Iris pigment epithelial cell (primary cell): Measurements from ENCODE around the gene RPRM.
"Not testable (repeated sequence)": the region's sequence is repeated elsewhere in the genome, so short reads cannot be mapped to it uniquely, and the experiment has no call there.

Source experiments
- DNase-seq: peaks from one replicate; pipeline ENCODE4 v3.0.0-alpha.2; 2011; ENCODE audit warnings: low read depth

The RPRM gene

DNA sequence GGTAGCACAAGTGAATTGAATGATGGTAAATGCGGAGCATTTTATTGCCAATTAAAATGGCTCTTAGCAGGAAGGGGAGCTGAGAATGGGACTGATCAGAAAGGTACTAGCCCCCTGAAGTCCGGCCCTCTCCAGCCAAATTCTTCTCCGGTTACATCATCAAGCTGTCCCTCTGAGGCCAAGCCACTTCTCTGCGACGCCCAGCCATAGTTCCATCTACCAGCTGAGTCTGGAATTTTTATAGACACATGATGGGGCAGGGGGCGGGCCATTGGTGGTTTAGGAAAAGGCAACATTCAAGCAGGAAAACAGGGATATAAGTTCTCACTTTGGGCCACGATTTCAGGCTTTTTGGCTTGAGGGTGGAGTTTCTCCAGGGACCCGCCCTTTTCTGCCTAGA lies 22.7 kb downstream of the RPRM start:
- no peak for DNase-seq

- DNase-seq = no peak
Measured at GRCh38 chr2:153455403-153455802, 23.2 kb downstream of the RPRM start.

DNA sequence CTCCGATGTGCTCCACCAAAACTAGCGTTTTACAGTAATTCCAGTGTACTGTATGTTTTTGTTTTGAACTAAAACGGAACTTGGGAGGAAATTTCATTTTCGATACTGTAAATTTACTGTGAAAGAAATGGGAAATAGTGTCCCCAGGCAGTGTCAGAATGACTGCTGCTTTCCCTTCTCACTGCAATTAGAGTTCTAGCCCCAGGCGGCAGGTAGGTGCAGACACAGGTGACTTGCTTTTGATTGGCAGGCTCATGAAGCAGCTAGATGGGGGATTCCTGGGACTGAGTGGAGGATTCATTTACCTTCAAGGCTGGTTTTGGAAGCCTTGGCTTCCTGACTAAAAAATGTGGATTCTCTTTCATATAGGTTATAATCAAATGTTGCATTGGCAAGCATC lies 27.0 kb downstream of the RPRM start:
- DNase-seq = no peak

DNA sequence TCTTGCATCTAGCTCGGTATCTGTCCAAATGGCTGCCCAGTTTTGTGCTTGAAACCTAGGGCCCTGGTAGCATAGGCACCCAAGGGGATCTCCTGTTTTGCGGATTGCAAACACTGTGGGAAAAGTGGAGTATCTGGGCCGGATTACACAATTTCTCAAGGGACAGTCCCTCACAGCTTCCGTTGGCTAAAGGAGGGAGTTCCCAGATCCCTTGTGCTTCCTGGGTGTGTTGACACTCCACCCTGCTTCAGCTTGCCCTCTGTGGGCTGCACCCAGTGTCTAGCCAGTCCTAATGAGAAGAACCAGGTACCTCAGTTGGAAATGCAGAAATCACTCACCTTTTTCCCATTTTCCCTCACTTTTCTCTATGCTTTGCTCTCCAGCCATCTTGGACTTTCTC lies 35.5 kb downstream of the RPRM start:
- DNase-seq = no peak

DNA sequence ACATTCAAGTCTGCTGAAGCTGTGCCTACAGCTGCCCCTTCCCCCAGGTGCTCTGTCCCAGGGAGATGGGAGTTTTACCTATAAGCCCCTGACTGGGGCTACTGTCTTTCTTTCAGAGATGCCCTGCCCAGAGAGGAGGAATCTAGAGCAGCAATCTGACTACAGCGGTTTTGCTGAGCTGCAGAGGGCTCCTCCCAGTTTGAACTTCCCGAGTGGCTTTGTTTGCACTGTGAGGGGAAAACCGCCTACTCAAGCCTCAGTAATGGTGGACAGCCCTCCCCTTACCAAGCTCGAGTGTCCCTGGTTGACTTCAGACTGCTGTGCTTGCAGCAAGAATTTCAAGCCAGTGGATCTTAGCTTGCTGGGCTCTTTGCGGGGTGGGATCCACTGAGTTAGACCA lies 35.9 kb downstream of the RPRM start:
- DNase-seq = not testable (repeated sequence)

DNA sequence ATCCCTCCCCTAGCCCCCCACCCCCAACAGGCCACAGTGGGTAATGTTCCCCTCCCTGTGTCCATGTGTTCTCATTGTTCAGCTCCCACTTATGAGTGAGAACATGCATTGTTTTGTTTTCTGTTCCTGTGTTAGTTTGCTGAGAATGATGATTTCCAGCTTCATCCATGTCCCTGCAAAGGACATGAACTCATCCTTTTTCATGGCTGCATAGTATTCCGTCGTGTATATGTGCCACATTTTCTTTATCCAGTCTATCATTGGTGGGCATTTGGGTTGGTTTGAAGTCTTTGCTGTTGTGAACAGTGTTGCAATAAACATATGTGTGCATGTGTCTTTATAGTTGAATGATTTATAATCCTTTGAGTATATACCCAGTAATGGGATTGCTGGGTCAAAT lies 38.5 kb downstream of the RPRM start:
- DNase-seq = not testable (repeated sequence)

DNA sequence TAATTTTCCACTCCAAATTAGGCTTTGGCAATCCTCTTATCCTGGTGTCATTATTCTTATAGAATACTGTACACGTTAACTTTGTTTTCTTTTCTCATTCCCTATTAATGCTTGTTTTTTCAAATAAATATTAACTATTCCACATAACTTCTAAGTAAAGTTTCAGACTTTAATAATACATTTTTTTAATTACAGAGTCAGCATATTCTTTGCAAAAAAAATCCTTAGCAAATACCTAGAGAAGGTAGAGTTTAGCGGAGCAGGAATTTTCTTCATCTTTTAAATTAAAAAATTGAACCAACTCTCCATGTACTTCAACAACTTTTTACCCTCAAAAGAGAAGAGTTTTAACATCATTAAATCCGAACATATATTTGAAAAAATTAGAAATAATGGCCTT lies 45.2 kb downstream of the RPRM start:
- no peak for DNase-seq

DNA sequence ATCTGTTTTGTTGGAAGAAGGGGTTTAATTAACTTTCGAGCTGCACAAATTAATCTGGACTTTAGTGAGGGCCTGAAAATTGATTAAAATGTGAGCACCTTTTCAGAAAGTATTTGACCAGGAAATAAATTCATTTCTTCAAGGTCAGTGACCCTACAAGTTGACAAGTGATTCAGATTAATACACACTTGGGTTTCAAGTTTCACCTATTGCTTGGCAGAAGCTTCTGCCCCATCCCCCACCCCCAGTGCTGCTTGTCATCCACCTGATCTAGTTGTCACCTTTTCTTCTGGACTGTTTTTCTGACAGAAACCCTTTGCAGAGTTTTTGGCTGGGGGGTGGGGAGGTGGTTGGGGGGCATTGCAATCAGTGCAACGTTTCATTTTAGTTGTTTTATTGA lies 46.2 kb downstream of the RPRM start:
- no peak for DNase-seq

GRCh38 chr2:153431114-153431513 lies 47.4 kb downstream of the RPRM start:
- no peak for DNase-seq
